Fibroblast of skin of abdomen (primary cell): ENCODE data around the gene FIG4.
"Not testable (repeated sequence)": the region's sequence is repeated elsewhere in the genome, so short reads cannot be mapped to it uniquely, and the experiment has no call there.

Source experiments
- DNase-seq: peaks from one replicate; pipeline ENCODE4 v3.0.0-alpha.2; 2013

FIG4 gene

DNA sequence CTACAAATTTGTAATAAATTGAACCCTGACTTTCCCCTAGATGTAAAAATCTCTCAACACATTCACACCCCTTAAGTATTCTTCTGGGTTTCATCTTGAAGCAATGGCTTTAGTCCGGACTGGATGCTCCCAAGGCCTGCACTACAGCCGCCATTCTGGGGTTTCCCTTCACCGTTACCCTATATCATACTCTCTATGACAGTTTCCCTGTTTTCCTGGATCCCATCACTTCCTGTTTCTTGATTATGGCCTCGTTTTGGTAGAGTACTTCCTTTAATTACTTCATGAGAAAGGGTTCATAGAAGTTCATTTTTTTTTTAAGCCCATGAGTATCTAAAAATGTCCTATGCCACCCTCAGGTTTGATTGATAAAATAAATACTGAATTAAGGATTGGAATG lies 11.7 kb downstream of the FIG4 start:
- DNase-seq, result no peak

DNA sequence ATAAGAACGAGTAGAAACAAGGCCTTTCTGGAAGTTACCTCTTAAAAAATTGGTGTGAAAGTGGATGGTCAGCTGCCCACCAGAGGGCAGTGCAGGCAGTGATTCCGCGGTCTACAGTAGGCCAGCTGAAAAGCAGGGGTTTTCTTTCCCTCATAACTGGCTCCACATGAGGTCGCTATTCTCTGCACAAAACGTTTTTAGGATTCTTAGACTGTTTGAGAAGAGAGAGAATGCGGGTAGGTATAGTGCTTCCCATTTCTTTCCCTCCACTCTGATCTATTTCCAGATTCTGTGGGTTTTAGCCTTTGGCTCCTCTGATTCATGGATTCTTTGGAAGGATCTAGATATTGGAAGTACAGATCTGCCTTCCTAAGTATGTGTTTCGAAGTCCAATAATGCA lies 14.2 kb downstream of the FIG4 start:
- DNase-seq, result peak; percentile 85

DNA sequence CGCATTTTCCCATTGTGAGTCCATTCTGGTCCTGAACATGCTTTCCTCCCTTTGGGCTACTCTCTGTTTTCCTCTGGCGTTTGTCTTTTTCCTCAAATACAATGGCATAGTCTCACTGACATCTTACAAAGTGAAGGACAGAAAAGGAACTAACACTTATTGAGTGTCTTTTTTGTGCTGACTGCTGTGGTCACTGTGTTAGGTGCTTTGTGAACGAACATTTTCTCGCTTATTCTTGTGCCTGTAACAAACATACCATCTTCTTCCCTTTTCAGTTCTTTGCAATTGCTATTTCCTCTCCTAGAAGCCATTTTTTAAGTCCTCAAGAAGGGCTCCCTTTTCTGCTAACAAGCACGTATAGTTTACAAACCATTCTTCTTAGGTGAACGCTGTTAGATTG lies 15.4 kb downstream of the FIG4 start:
- DNase-seq, result no peak

GRCh38 chr6:109708099-109708498 lies 17.0 kb downstream of the FIG4 start:
- DNase-seq, result not testable (repeated sequence)

GRCh38 chr6:109713097-109713496 lies 22.0 kb downstream of the FIG4 start:
- DNase-seq, result no peak

- DNase-seq, result no peak
Measured at GRCh38 chr6:109714166-109714565, 23.1 kb downstream of the FIG4 start.

- DNase-seq, result no peak
Measured at GRCh38 chr6:109714611-109715010, 23.5 kb downstream of the FIG4 start.

- peak; percentile 47 for DNase-seq
Measured at GRCh38 chr6:109715616-109716015, 24.5 kb downstream of the FIG4 start.

DNA sequence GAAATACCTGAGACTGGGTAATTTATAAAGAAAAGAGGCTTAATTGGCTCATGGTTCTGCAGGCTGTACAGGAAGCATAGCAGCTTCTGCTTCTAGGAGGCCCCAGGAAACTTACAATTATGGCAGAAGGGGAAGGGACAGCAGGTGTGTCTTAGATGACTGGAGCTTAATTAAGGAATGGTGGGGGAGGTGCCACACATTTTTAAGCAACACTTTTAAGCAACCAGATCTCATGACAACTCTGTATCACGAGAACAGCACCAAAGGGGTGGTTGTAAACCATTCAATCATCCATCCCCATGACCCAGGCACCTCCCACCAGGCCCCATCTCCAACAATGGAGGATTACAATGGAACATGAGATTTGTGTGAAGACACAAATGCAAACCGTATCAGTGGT lies 26.9 kb downstream of the FIG4 start:
- DNase-seq, result no peak

DNA sequence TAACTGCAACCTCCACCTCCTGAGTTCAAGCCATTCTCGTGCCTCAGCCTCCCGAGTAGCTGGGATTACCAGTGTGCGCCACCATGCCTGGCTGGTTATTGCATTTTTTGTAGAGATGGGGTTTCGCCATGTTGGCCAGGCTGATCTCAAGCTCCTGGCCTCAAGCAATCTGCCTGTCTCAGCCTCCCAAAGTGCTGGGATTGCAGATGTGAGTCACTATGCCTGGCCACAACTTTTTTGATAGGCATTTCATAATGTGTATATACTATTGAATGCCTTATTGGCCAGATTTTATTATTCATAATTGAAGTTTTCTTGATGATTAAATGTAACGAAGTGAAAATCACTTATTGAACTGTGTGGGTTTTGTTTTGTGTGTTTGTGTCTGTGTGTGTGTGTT lies 27.9 kb downstream of the FIG4 start:
- DNase-seq, result peak; percentile 19

- DNase-seq, result peak; percentile 26
Measured at GRCh38 chr6:109720311-109720710, 29.2 kb downstream of the FIG4 start.

- DNase-seq, result no peak
Measured at GRCh38 chr6:109722011-109722410, 30.9 kb downstream of the FIG4 start.

DNA sequence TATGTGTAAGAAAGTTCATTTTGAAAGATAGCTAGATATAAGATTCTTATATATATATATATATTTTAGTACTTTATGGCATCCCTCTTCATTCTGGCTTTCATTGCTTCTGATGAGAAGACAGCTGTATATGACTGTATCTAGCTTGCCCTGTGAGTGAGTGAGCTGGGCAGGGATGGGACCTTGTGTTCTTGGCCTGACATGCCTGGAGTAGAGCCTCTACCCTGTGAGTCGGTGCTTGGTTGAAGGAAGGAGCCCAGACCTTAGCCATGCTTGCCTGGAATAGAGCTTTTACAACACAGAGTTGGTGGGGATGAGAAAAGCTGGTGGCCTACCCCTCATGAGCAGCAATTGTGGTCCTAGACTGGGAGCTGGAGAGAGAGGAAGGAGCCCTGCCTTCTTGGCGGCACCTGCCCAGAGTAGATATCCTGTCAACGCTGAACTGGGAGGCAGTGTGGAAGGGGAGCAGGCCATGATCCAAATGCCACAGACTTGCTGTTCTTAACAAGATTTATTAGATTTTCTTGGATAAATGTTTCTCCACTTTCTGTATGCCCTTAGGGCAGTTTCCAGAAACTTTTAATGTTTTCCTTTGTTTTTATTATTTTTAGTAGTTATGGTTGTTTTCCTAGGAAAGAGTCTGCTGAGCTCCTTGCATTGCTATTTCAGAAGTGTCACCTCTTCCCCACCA lies 31.6 kb downstream of the FIG4 start:
- no peak for DNase-seq

DNA sequence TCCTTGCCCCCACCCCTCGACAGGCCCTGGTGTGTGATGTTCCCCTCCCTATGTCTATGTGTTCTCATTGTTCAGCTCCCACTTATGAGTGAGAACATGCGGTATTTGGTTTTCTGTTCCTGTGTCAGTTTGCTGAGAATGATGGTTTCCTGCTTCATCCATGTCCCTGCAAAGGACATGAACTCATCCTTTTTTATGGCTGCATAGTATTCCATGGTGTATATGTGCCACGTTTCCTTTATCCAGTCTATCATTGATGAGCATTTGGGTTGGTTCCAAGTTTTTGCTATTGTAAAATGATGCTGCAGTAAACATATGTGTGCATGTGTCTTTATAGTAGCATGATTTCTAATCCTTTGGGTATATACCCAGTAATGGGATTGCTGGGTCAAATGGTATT lies 34.2 kb downstream of the FIG4 start:
- not testable (repeated sequence) for DNase-seq

DNA sequence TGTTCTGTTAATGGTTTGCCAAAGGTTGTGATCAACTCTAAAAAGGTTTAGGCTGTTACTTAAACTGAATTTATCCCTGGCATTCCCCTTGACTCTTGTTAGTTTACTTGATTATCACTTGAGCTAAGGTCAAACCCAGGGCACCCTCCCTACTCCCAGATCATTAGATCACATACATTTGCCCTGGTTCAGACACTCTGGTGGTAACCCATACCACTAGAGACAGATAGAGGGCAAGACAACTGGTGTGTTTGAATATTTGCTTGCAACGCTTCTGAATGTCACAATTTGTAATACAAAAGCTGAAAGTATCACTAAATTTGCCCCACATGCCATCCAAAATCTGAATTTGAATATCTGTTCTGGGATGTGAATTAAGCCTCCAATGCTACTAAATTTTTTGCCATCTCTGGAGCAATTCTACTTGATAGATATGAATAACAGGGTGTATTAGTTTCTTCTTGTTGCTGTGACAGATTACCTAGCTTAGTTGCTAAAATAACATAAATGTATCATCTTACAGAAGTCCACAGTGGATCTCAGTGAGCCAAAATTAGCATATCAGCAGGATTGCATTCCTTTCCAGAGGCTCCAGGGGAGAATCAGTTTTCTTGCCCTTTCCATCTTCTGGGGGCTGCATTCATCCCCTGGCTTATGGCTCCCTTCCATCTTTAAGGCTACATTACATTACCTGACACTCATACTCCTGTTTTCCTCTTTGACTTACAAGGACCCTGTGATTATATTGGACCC lies 45.4 kb downstream of the FIG4 start:
- peak; percentile 21 for DNase-seq

GRCh38 chr6:109738255-109738654 lies 47.2 kb downstream of the FIG4 start:
- DNase-seq, result peak; percentile 76

DNA sequence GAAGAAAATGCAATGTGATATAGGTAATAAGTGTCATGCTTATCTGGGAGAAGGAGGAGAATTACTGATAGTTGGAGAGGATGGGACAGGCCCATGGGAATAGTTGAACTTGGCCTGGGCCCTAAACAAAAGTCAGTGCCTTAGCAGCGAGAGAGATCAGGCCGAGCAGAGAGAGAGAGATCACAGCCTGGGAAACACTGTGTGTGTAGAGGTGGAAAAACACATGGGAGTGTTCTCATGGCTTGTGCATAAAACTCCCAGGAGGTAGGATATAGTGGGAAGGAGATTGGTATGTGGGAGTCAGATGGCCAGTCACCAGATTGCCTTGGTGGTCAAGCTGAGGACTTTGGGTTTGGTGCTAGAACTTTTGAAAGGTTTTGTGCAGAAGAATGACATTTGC lies 47.6 kb downstream of the FIG4 start:
- DNase-seq, result peak; percentile 18

- DNase-seq, result no peak
Measured at GRCh38 chr6:109739686-109740085, 48.6 kb downstream of the FIG4 start.

GRCh38 chr6:109740787-109741186 lies 49.7 kb downstream of the FIG4 start:
- no peak for DNase-seq

DNA sequence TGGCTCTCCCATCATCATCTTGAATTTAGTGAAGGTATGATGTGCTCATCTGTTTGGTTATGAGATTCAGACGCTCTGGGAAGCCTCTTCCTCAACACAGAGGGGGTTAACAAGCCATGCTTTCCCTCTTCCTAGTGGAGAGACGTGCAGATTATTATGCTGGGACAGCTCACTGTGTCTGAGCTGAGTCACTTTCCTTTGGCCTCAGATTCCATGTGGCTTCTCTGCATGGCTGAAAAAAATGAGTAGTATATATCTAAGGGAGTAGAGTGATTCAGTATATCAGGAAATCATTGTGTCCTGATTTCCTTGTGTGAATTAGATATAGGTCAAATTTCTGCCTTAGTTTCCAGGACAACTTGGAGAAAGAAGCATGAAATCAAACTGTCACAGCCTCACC lies 52.6 kb downstream of the FIG4 start:
- DNase-seq, result peak; percentile 82

DNA sequence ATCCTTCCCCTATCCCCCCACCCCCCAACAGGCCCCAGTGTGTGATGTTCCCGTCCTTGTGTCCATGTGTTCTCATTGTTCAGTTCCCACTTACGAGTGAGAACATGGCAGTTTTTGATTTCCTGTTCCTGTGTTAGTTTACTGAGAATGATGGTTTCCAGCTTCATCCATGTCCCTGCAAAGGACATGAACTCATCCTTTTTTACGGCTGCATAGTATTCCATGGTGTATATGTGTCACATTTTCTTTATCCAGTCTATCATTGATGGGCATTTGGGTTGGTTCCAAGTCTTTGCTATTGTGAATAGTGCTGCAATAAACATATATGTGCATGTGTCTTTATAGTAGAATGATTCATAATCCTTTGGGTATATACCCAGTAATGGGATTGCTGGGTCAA lies 53.7 kb downstream of the FIG4 start:
- not testable (repeated sequence) for DNase-seq

- no peak for DNase-seq
Measured at GRCh38 chr6:109747221-109747620, 56.1 kb downstream of the FIG4 start.

- DNase-seq, result no peak
Measured at GRCh38 chr6:109759098-109759955, 68.2 kb downstream of the FIG4 start.
